Lung (tissue), 12 donors: ENCODE measurements around the gene ACSF3. TPM values are rescaled to one million over a fixed set of nuclear protein-coding genes. Genes with fewer than 3 reads are reported as not detected.
"Not testable (repeated sequence)": the region's sequence is repeated elsewhere in the genome, so short reads cannot be mapped to it uniquely, and the experiment has no call there.

ENCODE experiments used
- ATAC-seq: fragments of 200-7000 bp; cut with Tn5 transposase; one replicate; pipeline ENCODE4 v1.9.1; 2020; ENCODE audit warnings: moderate number of reproducible peaks; ENCODE audit not compliant: insufficient read depth, low FRiP score
- DNase-seq, 3 donors: peaks; one replicate each; pipeline ENCODE4 v3.0.0-alpha.2; 2013 to 2017
- H3K27ac ChIP-seq, 2 donors: one replicate each; pipeline ENCODE4 v1.5.1; 2013; ENCODE audit warnings: mild to moderate bottlenecking in 2 of 2, moderate library complexity in 2 of 2, control low read depth in 1 of 2, inconsistent platforms in 1 of 2, low read depth in 1 of 2, low read length in 1 of 2
- H3K27me3 ChIP-seq, 3 donors: one replicate each; pipeline ENCODE4 v1.5.1; 2013; ENCODE audit warnings: low read length in 2 of 3; ENCODE audit not compliant: control insufficient read depth in 3 of 3, insufficient read depth in 3 of 3
- H3K36me3 ChIP-seq, 4 donors: one replicate each; pipeline ENCODE4 v1.5.1; 2013; ENCODE audit warnings: low read length in 4 of 4, mild to moderate bottlenecking in 1 of 4, moderate library complexity in 1 of 4; ENCODE audit not compliant: control insufficient read depth in 4 of 4, insufficient read depth in 4 of 4
- H3K4me1 ChIP-seq, 5 donors: one replicate each; pipeline ENCODE4 v1.5.1; 2013; ENCODE audit warnings: low read length in 5 of 5, mild to moderate bottlenecking in 2 of 5, moderate library complexity in 1 of 5; ENCODE audit not compliant: control insufficient read depth in 5 of 5, insufficient read depth in 5 of 5
- H3K4me3 ChIP-seq: one replicate; pipeline ENCODE4 v1.5.1; 2013; ENCODE audit warnings: mild to moderate bottlenecking, control low read depth, moderate library complexity
- H3K9ac ChIP-seq, 2 donors: one replicate each; pipeline ENCODE4 v1.5.1; 2013; ENCODE audit warnings: low read length in 2 of 2, control low read depth in 1 of 2; ENCODE audit not compliant: insufficient read depth in 1 of 2
- H3K9me3 ChIP-seq, 4 donors: one replicate each; pipeline ENCODE4 v1.5.1; 2013; ENCODE audit warnings: low read length in 3 of 4, mild to moderate bottlenecking in 1 of 4, moderate library complexity in 1 of 4; ENCODE audit not compliant: control insufficient read depth in 4 of 4, insufficient read depth in 3 of 4
- CTCF ChIP-seq: IDR thresholded peaks from 2 replicates; pipeline ENCODE4 v1.5.1; 2012; ENCODE audit warnings: mild to moderate bottlenecking; ENCODE audit errors: control extremely low read depth, extremely low read depth
- WGBS, 2 donors: extraction: QIAGEN DNeasy Blood & Tissue Kit; methylation state at CpG; one replicate each; pipeline ENCODE4 v1.1.7; 2013; 5-methylcytosine and 5-hydroxymethylcytosine counted together
- polyA plus RNA-seq, 2 donors: library from polyadenylated mRNA; stranded (reverse); fragments of 200-250 nt; gene quantifications; one replicate each; pipeline ENCODE4 v1.2.1, GENCODE V29; 2013
- total RNA-seq, 2 donors: library from RNA; depleted of rRNA in 1 of 2; stranded (reverse); fragments of >200 nt in 1 of 2; gene quantifications; one replicate each; pipeline ENCODE4 v1.2.1, GENCODE V29; 2014 to 2021
- donor health status: control.
- donor health status: control.
- donor health status: Bipolar disorder and iron deficiency.
- donor health status: healthy.
- donor health status: DM: yes; HTN: yes; CAD: no.

ACSF3 gene
- total and polyA plus RNA-seq, 4 donors: 17.4 to 33.6 (median 31.2) TPM

GRCh38 chr16:89164847-89165680 is 71.4 kb downstream of the ACSF3 start:
- Histone ChIP-seq H3K9me3 (no peaks in the 10 kb centered on the region), H3K9ac (no peak overlapping the region), H3K4me3 (no peak overlapping the region), H3K4me1 (peaks cover 0 to 10% (median 5%) of the 10 kb centered on the region in 5 donors), H3K36me3 (no peaks in the 10 kb centered on the region), H3K27me3 (peaks cover 0 to 3% (median 0%) of the 10 kb centered on the region in 3 donors), H3K27ac (no peak overlapping the region)
- DNase-seq (no peak), ATAC-seq (no peak)
- TF ChIP-seq CTCF: no peak
- WGBS, 2 donors: 76 to 84% methylated on average over 17 to 20 of the region's 20 CpGs

GRCh38 chr16:89165681-89165979 is 72.0 kb downstream of the ACSF3 start:
- not testable (repeated sequence) for H3K9me3 ChIP-seq, H3K27ac ChIP-seq, H3K36me3 ChIP-seq, H3K4me1 ChIP-seq, ATAC-seq, H3K27me3 ChIP-seq, DNase-seq, H3K4me3 ChIP-seq, H3K9ac ChIP-seq
- 67 to 81% methylated on average over 10 of the region's 10 CpGs for WGBS, 2 donors

- ATAC-seq: no peak
- no peak for DNase-seq
- TF ChIP-seq CTCF: no peak
- H3K4me1 ChIP-seq: peaks cover 0 to 17% (median 12%) of the 10 kb centered on the region in 5 donors
- no peaks in the 10 kb centered on the region for H3K9me3 ChIP-seq
- peaks cover 0 to 6% (median 2%) of the 10 kb centered on the region in 3 donors for H3K27me3 ChIP-seq
- H3K4me3 ChIP-seq: no peak overlapping the region
- no peak overlapping the region for H3K9ac ChIP-seq
- WGBS, 2 donors: 63 to 75% methylated on average over 18 of the region's 18 CpGs
- H3K27ac ChIP-seq: no peak overlapping the region
- no peaks in the 10 kb centered on the region for H3K36me3 ChIP-seq
These were observed 73.2 kb downstream of the ACSF3 start for GRCh38 chr16:89166696-89167424.

- Histone ChIP-seq H3K9me3 (no peaks in the 10 kb centered on the region), H3K36me3 (no peaks in the 10 kb centered on the region), H3K27me3 (peaks cover 0 to 6% (median 2%) of the 10 kb centered on the region in 3 donors), H3K27ac (no peak overlapping the region), H3K4me1 (peaks cover 0 to 24% (median 12%) of the 10 kb centered on the region in 5 donors), H3K9ac (no peak overlapping the region), H3K4me3 (no peak overlapping the region)
- DNase-seq: peak; percentile 79 to 89 (median 84)
- peak; percentile 77 for TF ChIP-seq CTCF
- peak; percentile 22 for ATAC-seq
- 14 to 24% methylated on average over 14 to 18 of the region's 18 CpGs for WGBS, 2 donors
These were observed 73.8 kb downstream of the ACSF3 start for GRCh38 chr16:89167425-89167941.
